HG03060 (cell line): ENCODE data around the gene IMMP2L.

Source experiments
- ATAC-seq: cut with Tn5 transposase; IDR thresholded peaks from one replicate; pipeline ENCODE4 v1.9.1; 2021; ENCODE audit warnings: low read depth, moderate number of reproducible peaks; ENCODE audit not compliant: unreplicated experiment

Gene IMMP2L

DNA sequence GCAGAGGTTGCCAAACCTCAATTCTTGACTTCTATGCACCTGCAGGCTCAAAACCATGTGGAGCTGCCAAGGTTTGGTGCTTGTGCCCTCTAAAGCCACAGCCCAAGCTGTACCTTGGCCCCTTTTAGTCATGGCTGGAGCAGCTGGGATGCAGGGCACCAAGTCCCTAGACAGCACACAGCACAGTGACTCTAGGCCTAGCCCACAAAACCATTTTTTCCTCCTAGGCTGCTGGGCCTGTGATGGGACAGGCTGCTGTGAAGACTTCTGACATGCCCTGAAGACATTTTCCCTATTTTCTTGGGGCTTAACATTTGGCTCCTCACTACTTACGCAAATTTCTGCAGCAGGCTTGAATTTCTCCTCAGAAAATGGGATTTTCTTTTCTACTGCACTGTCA lies 499.1 kb downstream of the IMMP2L start:
- no peak for ATAC-seq

DNA sequence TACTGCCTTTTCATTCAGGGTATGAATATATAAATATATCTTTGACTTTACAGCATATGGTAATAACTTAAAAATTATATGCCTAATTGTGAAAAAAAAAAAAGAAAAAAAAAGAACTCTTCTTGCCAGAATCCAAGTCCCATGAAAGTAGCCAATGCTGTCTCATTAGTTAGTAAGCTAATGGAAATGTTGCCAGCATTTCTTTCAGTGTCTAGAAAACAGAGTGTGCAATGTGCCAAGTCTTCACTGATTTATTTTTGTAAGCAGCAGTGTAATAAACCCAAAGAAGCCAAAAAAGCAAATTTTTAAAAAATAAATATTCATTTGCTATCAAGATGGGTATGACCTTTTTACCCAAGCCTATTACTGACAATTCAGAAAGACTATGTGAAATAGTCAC lies 502.5 kb downstream of the IMMP2L start:
- no peak for ATAC-seq

- no peak for ATAC-seq
Measured at GRCh38 chr7:111057066-111057465, 505.2 kb downstream of the IMMP2L start.

GRCh38 chr7:111056371-111056770 lies 505.9 kb downstream of the IMMP2L start:
- no peak for ATAC-seq

DNA sequence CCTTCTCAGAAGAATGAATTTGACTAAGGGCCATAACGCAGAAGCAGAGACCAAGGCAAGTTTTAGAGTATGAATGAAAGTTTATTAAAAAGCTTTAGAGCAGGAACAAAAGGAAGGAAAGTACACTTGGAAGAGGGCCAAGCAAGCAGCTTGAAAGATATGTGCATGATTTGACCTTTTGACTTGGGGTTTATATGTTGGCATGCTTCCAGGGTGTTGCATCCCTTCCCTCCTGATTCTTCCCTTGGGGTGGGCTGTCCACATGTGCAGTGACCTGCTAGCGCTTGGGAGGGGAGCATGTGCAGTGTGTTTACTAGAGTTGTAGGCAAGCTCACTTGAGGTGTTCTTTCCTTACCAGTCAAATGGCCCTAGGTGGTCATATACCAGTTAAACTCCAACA lies 509.3 kb downstream of the IMMP2L start:
- no peak for ATAC-seq

GRCh38 chr7:111051832-111052231 lies 510.5 kb downstream of the IMMP2L start:
- no peak for ATAC-seq

DNA sequence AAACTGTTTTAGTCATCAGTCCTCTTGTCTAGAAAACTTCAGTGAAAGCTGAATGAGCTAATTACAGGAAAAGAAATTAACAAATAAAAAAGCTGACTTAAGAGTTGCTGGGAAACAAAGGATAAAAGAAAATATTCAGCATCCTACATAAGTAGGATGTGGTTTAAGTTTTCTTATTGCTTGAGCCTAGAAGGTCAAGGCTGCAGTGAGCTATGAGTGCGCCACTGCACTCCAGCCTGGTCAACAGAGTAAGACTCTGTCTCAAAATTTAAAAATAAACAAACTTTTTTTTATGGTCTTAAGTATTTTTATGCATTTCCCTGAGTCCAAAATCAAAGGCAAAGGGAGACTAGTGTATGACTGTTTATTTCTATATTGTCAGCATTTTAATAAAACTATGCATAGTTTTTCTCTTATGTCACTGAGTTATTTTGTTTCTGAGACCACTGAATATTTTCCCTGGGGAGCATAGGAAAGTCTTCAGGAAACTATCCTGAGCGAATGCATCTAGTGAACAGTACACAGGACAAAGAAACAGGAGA lies 511.3 kb downstream of the IMMP2L start:
- no peak for ATAC-seq

GRCh38 chr7:111049971-111050680 lies 512.2 kb downstream of the IMMP2L start:
- ATAC-seq = no peak

DNA sequence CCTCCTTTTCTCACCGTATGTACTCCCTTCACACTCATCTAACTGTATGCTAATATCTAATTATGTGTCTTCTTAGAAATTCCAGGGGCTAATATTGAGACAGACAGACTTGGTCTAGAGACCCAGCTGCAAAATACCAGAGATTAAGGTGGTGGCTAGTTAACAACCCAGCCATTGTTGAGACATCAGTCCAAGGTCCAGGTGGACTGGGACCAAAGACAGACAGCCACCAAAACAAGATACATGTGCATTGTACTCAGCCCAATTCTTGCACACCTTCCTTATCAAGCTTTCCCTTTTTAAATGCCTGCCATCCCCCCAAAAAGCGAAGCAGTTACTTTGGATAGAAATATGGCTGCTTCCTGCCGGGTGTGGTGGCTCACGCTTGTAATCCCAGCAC lies 514.7 kb downstream of the IMMP2L start:
- ATAC-seq = no peak

DNA sequence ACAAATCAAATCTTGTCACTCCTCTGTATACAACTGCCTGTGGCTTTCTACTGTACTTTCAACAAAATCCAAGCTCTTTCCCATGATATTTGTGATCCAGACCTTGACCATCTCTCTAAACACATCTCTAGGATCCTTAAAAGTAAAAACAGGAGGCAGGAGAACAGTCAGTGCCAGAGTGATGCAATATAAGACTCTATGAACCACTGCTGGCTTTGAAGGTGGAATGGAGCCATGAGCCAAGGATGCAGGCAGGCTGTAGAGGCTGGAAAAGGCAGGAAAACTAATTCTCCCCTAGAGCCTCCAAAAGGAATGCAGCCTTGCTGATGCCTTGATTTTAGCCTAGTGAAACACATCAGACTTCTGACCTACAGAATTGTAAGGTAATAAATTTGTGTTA lies 516.8 kb downstream of the IMMP2L start:
- no peak for ATAC-seq

DNA sequence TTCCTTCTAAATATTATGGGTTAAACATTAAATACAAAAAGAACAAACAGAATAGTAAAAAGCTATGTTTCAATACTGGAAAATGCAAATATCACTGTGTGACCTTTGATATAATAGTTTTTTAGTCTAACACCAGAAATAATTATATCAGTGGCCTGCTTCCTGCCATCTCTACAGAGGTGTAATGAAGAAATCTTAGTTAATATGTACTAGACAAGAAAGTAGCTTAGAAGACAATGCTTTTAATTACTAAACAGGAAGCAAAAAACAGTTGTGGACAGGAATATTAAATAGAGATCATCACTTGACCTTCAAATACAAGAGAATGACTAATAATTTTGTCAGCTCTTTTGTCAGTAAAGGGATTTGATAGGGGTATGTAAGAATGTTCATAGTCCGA lies 518.7 kb downstream of the IMMP2L start:
- ATAC-seq = peak; percentile 90

GRCh38 chr7:111042842-111043241 lies 519.5 kb downstream of the IMMP2L start:
- ATAC-seq = no peak

DNA sequence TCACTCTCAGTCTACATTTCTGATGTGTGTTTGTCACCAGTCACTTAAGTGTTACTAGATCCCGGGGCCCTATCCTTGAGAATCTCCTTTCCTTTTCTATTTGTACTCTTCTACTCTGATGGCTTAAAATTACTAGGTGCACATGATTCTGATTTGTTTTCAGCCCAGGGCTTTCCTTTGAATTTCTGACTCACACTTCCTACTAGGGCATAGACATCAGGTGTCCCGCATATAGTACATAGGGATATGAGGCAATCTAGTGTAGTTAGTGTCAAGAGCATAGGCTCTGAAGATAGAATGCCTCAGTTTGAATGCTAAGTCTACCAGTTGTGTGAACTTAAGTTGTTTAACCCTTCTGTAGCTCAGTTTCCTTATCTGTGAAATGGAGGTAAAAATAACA lies 520.7 kb downstream of the IMMP2L start:
- no peak for ATAC-seq

- ATAC-seq = no peak
Measured at GRCh38 chr7:111038185-111038584, 524.1 kb downstream of the IMMP2L start.

GRCh38 chr7:111031916-111032315 lies 530.4 kb downstream of the IMMP2L start:
- ATAC-seq = no peak

DNA sequence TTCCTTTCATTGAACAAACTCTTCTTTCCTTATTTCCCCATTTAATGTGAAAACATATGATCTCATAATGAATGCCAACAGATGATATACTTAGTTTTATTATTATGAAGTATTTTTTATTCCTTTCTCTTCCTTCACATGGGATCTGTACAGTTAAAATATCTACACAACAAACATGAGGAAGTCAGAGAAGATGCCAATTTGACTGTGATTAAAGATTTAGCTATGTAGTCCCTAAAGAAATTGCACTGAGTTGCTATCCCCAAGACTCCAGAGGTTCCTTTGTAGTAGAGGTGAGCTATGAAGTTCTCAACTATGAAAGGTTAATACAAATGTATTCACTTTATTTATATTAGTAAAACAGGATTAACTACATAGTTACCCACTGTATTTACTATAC lies 532.0 kb downstream of the IMMP2L start:
- ATAC-seq = no peak

GRCh38 chr7:111029574-111030251 lies 532.6 kb downstream of the IMMP2L start:
- ATAC-seq = no peak

GRCh38 chr7:111029141-111029572 lies 533.1 kb downstream of the IMMP2L start:
- no peak for ATAC-seq

DNA sequence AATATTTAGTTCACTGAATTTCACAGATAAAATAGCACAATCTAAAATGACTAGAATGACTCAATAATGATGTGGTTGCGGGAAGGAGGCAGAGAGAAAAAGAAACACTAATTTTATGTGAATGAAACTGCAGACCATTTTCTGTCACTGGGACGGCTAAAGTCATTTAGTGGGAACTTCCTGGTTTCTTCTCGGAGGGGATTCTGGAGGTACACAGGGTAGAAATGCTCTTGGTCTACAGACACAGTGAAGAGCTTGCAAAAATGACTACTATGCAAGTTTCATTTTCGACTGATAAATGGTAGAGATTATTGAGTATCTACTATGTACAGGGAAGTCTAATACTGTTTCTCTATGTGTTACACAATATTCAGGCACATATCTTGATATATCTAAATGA lies 534.9 kb downstream of the IMMP2L start:
- ATAC-seq = no peak

DNA sequence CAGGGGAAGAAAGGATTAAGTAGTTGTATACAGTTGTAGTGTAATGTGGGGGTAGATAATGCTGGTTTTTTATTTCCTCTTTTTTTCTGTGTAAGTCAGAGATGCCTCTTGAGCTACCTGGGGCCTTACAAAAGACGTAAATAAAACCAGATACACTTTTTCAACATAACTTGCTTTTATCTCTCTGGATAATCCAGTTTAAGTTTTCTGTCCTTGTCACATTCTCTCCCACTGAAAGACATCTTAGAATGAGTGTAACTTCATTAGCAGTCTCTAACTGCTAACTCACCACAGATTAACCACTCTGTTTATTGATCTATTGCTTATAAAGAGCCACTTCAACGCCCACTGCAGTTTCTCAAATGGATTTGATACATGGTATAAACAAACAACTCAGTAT lies 535.5 kb downstream of the IMMP2L start:
- no peak for ATAC-seq

DNA sequence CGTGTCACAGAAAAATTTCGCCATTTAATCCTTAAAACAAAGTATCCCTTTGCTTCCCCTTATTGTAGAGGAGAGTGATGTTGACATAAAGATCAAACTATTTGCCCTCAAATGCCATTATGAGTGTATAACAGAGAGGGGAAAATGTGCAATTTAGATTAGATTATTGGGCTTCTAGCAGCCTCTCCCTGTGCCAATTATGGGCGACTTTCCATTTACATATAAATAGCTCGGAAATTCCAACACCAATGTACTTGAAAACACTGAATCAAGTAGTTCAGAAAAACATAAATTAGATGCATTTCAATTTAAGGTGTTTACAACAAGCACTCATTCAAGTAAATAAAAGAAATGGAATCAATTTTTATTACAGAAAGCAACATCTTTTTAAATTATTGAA lies 535.9 kb downstream of the IMMP2L start:
- ATAC-seq = no peak

DNA sequence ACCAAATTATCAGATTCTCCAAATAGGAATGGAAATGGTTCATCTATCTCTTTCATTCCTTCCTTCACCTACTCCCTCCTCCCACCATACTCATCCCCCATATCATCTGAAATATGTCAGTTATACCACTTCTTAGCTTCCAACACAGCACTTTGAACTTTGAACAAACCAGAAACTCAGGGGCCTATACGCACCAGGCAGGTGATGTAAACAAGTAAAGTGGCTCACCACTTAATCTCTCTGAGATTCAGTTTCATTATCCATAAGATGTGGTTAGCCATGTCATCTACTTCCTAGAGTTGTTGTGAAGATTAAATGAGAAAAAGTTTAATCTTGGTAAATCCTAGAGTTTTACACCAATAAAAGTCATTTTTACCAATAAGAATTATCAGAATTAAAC lies 537.3 kb downstream of the IMMP2L start:
- ATAC-seq = no peak
